Activated naive CD4-positive, alpha-beta T cell treated with anti-CD3 and anti-CD28 coated beads, Interleukin-2, amount 50 U/mL, for 24 hours (primary cell): Measurements from ENCODE around the gene KRT7.

Experiments
- H3K27ac Mint-ChIP-seq: one replicate; pipeline ENCODE4 v1.8.0; 2021; ENCODE audit warnings: mild to moderate bottlenecking, mixed read lengths
- H3K27me3 Mint-ChIP-seq: one replicate; pipeline ENCODE4 v1.8.0; 2021; ENCODE audit warnings: mixed read lengths
- H3K36me3 Mint-ChIP-seq: one replicate; pipeline ENCODE4 v1.8.0; 2021; ENCODE audit warnings: mixed read lengths
- H3K4me1 Mint-ChIP-seq: one replicate; pipeline ENCODE4 v1.8.0; 2021; ENCODE audit warnings: mixed read lengths
- H3K4me3 Mint-ChIP-seq: one replicate; pipeline ENCODE4 v1.8.0; 2021; ENCODE audit warnings: mild to moderate bottlenecking, mixed read lengths
- H3K9me3 Mint-ChIP-seq: one replicate; pipeline ENCODE4 v1.8.0; 2021; ENCODE audit warnings: mixed read lengths

The KRT7 gene

DNA sequence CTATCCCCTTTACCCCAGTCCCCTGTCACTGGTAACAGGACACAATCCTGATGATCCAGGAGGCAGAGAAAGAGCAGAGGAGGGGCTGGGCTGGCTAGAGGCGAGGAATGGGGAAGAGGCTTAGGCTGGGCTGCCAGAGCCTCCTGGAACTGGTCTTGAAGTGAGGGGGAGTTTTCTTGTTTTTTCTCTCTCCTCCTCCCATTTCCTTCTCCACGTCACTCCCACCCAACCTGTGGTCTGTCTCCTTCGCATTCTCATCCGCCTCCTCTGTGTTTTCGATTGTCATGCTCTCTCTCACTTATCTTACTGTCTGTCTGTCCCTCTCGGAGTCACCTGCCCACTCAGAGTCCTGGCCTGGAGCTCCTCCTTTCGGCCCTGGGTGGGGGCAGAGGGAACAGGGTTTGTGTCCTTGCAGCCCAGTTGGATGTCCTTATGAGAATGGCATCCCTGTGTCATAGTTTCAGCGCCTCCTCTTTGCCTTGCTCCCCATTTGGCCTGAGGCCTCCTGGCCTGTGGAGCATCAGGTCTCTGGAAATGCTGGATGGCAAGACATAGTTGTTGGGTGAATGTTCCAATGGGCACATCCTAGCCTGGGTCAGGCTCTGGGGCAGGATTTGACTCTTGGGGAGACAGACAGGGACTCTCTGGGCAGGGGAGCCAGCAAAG is 37.8 kb upstream of the KRT7 start:
- Mint-ChIP-seq H3K27me3 (no peaks in the 10 kb centered on the region), H3K4me3 (no peak overlapping the region), H3K4me1 (no peaks in the 10 kb centered on the region), H3K27ac (no peak overlapping the region), H3K9me3 (no peaks in the 10 kb centered on the region), H3K36me3 (no peaks in the 10 kb centered on the region)

DNA sequence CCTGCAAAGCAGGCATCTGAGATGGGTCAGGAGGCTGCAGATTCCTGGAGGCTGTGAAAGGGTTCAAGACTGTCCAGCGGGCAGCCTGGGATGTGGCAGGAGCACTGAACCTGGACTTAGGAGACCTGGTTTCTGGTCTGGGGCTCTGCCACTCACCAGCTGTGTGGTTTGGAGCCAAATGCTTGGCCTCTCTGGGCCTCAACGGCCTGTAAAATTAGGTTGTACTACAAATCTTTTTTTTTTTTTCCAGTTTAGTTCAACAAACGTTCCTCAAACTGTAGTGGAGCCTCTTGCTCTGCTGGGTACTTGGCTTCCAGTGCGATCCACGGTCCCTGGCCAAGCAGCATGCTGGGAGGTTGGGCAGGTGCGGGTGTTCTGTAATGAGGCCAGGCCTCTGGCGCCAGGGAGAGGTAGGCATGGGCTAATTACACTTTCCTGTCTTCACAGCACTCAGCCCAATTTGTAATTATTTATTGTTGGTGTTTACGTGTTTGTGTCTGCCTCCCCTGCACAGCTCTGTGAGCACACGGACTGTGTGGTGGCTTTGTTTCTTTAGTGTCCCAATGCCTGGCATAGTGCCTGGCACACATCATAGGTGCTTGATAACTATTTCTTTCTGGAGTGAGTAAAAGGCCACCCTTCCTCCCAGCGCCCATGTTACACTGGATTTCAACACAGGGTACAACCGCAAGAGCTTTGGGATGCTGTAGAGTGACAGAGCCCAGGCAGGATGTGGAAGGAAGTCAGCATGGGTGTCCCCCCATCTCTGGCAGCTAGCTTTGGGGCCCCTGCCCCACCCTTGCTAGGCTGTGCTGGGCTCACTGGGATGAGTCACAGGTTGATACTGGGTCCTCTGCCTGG is 35.4 kb upstream of the KRT7 start:
- H3K4me1 Mint-ChIP-seq, result no peaks in the 10 kb centered on the region
- no peak overlapping the region for H3K27ac Mint-ChIP-seq
- no peaks in the 10 kb centered on the region for H3K27me3 Mint-ChIP-seq
- no peaks in the 10 kb centered on the region for H3K36me3 Mint-ChIP-seq
- no peak overlapping the region for H3K4me3 Mint-ChIP-seq
- no peaks in the 10 kb centered on the region for H3K9me3 Mint-ChIP-seq

DNA sequence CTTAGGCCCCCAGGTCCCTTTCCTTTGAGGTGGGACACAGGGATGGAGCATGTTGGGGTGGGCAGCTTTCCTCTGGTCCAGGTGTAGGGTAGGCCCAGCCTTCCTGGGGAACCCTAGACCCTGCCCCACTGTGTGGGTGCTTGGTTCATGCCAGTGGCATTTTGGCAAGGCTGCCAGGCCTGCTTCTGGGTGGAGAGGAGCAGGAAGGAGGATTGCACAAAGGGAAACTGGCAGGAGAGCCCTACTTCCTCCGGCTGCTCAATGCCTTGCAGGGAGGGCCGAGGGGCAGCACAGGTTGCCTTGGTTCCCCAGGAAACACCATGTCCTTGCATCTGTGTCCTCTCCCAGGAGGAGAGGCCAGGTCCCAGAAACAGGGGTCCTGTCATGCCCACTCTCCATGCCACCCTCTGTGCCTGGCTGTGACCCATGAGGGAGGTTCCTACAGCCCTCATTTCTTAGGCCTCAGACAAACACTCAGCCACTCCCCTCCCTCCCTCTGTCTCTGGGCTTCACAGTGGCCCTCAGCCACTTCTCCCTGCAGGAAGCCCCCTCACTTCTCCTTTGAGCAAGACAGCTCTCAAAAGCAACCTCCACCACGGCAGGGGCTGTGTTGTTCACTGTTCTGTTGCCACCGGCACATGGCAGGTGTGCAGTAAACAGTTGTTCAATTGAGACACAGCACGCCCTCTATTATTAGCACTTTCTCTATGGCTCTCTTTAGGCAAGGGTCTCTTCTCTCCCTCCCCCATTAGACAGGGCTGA is 34.4 kb upstream of the KRT7 start:
- Mint-ChIP-seq H3K9me3 (no peaks in the 10 kb centered on the region), H3K27ac (no peak overlapping the region), H3K4me3 (no peak overlapping the region), H3K4me1 (peaks cover 5% of the 10 kb centered on the region), H3K36me3 (no peaks in the 10 kb centered on the region), H3K27me3 (no peaks in the 10 kb centered on the region)

DNA sequence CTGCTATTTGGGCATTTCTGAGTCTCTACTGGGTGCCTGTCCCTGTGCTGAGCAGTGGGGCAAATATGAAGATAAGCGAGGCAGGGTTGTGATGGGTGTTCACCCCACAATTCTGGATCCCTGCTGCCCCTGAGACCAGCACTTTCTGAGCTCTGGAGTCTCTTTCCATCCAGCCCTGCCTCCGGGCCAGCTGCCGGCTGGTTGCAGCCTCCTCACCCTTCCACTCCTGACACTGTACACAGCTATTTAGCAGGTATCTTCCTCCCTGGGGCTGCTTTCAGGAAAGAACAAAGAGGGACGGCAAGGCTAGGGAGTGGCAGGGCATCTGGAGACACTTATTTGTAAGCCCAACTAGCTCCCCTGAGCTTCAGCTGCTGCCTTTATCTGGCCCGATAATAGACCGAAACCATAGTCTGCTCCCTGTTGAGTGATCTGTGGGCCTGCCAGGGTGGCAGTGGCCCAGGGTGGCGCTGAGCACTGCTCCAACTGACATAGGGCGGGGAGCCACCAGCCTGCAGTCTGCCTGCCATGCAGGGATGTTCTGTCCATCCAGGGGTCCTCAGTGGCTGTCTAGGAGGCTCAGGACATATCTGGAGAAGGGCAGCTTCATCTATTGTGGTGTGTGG is 33.6 kb upstream of the KRT7 start:
- no peaks in the 10 kb centered on the region for H3K9me3 Mint-ChIP-seq
- H3K4me3 Mint-ChIP-seq, result no peak overlapping the region
- no peaks in the 10 kb centered on the region for H3K27me3 Mint-ChIP-seq
- no peaks in the 10 kb centered on the region for H3K36me3 Mint-ChIP-seq
- no peak overlapping the region for H3K27ac Mint-ChIP-seq
- peaks cover 5% of the 10 kb centered on the region for H3K4me1 Mint-ChIP-seq

DNA sequence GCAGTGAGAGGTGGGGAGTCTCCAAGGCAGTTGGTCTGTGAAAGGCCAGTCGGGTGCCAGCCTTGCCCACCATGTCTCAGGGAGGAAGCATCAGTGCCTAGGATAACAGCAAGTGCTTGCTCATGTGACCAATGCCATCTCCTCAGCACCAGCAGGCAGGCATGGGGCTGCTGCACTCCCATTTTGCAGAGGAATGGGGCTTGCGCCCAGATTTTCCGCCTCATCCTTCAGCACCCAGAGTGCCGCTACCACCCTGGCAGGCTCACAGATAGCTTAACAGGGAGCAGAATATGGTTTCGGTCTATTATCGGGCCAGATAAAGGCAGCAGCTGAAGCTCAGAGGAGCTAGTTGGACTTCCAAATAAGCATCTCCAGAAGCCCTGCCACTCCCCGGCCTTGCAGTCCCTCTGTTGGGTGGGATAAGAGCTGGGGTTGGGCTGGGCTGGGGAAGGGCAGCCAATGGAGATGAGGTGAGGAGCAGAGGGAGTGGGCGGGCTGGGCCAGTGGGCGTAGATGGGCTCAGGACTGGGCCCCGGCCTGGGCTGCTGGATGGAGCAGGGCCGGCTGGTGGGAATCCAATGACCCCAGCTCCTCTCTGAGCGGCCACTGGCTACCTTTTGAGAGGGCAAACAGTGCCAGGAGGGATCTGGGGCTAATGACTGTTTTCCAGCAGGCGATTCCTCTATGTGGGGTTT is 32.8 kb upstream of the KRT7 start:
- H3K9me3 Mint-ChIP-seq, result no peaks in the 10 kb centered on the region
- H3K4me1 Mint-ChIP-seq, result peaks cover 5% of the 10 kb centered on the region
- no peak overlapping the region for H3K4me3 Mint-ChIP-seq
- no peaks in the 10 kb centered on the region for H3K36me3 Mint-ChIP-seq
- no peaks in the 10 kb centered on the region for H3K27me3 Mint-ChIP-seq
- no peak overlapping the region for H3K27ac Mint-ChIP-seq

DNA sequence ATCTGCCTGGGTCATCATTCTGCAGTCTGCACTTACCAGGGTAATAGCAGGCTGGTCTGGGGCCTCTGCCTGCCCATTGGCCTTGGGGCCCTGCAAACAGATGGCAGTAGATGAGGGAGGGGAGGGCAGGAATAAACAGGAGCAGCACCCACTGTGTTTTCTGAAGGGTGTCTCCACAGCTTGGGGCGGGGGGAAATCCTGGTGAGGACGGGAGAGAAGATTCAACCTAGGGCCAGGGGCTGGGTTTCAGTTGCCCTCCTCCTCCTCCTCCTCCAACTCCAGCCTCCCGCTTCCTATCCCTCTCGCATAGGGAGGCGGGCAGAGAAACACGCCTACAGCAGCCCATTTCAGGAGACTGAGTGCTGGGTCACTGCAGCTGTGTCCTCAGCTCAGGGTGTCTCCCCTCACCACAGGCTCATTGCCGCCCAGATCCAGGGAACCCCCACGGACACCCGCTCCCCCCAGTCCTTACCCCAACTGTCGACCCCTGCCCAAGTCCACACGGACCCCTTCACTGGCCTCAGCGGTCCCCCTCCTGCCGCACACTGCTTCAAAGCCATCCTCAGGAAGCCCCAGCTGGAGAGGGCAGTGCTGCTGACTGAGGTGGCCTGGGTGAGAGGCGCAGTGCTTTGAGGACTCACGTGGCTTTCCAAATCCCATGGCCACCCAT is 32.1 kb upstream of the KRT7 start:
- no peaks in the 10 kb centered on the region for H3K27me3 Mint-ChIP-seq
- H3K27ac Mint-ChIP-seq, result no peak overlapping the region
- peaks cover 5% of the 10 kb centered on the region for H3K4me1 Mint-ChIP-seq
- no peaks in the 10 kb centered on the region for H3K9me3 Mint-ChIP-seq
- no peaks in the 10 kb centered on the region for H3K36me3 Mint-ChIP-seq
- no peak overlapping the region for H3K4me3 Mint-ChIP-seq

DNA sequence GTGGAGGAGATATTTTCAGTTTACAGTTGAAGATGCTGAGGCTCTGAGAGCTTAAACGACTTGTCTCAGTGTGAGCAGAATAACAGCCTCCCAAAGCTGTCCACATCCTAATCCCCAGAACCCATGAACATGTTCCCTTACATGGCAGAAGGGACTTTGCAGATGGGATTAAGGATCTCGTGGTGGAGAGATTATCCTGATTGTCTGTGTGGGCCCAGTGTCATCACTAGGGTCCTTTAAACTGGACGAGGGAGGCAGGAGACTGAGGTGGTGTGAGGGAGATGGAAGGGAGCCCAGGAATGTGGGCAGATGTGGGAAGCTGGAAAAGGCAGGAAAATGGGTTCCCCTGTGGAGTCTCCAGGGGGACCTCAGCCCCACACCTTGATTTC is 31.6 kb upstream of the KRT7 start:
- Mint-ChIP-seq H3K27me3 (no peaks in the 10 kb centered on the region), H3K4me3 (no peak overlapping the region), H3K4me1 (peaks cover 5% of the 10 kb centered on the region), H3K9me3 (no peaks in the 10 kb centered on the region), H3K36me3 (no peaks in the 10 kb centered on the region), H3K27ac (no peak overlapping the region)

DNA sequence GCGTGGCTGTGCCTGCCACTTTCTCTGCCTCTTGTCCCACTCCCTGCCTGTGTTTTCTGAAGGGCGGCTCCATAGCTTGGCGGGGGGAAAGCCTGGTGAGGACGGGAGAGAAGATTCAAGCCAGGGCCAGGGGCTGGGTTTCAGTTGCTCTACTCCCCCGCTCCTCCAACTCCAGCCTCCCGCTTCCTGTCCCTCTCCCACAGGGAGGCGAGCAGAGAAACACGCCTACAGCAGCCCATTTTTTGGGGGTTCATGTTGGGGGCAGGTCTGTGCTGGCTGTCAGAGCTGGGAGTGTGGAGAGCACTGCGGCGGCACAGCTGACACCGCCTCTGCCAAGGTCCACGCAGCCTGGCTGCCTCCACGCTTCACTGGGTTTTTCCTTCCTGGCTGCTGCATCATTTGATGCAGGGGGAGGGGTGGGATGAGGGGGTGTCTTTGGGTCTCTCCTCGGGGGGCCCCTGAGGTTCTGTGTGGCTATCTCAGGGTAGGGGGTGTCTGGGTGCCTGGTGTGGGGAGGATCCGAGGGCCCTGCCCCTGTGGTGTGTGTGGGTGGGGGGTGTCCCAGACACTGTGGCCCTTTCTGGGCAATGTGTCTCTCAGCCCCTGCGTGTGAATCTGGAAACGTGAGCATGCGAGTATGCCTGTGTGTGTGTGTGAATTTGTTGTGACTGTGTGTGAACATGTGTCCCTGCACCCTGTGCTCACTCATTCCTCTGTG is 30.5 kb upstream of the KRT7 start:
- H3K27ac Mint-ChIP-seq, result no peak overlapping the region

DNA sequence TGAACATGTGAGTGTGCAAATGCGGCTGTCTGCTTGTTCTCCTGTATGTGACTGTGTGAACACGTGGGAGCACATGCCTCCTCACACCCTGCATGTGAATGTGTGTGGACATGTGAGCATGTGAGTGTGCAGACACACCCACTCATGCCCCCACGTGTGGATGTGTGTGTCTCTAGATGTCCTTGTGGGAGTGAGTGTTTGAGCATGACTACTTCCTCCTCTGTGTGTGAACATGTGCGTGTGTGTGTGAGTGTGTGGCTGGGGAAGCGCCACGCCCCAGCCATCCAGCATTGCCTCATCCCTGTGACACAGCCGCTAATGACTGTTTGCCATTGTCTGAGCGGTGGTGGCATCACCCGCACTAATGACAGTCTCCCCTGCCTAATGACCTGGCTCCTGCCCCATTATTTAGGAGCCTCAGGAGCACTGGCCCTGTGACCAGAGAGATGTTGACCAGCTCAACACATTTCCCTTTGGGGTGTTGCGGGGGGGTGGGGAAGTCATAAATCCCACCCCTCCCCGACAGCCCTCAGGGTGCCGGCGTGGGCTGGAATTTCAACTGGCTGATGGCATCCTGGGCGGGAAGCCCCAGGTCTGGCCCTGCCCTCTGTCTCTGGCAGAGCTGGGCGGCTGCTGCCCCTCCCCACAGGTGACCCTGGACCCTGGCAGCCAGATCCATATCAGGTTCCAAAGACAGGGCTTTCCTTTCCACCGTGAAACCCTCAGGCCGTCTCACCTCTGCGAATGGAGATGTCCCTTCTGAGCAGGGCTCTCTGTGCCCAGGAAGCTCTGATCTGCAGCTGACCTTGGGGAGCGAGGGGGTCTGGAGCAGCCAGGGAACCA is 29.7 kb upstream of the KRT7 start:
- Mint-ChIP-seq H3K9me3 (no peaks in the 10 kb centered on the region), H3K27me3 (no peaks in the 10 kb centered on the region), H3K36me3 (no peaks in the 10 kb centered on the region), H3K4me1 (peaks cover 5% of the 10 kb centered on the region), H3K4me3 (no peak overlapping the region), H3K27ac (peak overlapping the region; percentile 52)

More for the DNA sequence above, 30.5 kb upstream of the KRT7 start:
- no peak overlapping the region for H3K4me3 Mint-ChIP-seq
- no peaks in the 10 kb centered on the region for H3K9me3 Mint-ChIP-seq
- peaks cover 5% of the 10 kb centered on the region for H3K4me1 Mint-ChIP-seq
- no peaks in the 10 kb centered on the region for H3K27me3 Mint-ChIP-seq
- H3K36me3 Mint-ChIP-seq, result no peaks in the 10 kb centered on the region

DNA sequence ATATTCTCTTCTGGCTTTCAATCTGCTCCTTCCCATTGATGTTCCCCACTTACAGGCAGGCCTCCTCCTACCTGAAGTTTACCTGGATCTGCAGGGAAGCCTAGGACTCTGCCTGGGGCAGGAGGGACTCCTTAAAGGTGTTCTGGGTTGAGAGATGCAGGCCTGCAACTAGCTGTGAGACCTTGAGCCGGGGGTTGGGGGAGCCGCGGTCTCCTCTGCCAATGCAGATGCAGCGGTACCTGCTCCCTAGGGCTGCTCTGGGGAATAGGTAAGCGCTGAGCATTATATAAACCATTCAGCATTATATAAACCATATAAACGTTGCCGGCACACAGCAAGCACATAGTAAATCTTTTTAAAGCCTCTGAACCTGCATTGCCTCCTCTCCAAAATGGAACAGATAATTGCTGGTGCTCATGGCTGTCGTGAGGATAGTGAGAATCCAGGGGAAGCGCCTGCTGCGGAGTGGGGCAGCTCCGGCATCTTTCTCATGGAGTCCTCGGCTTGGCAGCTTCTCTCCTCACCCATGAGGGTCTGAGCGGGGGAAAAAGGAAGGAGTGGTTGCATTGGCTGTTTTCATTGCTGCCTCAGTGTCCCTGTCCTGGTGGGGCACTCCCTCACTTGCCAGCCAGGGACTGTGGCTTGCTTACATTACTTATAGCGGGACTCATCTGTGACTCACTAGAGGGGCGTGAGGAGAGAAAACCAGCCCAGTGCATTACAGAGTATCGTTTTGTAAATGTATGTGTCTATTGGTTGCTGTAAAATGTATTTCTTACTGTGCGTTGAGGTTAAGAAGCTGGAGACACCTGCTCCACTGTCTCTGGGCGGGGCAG is 28.7 kb upstream of the KRT7 start:
- no peak overlapping the region for H3K27ac Mint-ChIP-seq
- H3K4me1 Mint-ChIP-seq, result peaks cover 5% of the 10 kb centered on the region
- H3K27me3 Mint-ChIP-seq, result no peaks in the 10 kb centered on the region
- H3K36me3 Mint-ChIP-seq, result no peaks in the 10 kb centered on the region
- no peaks in the 10 kb centered on the region for H3K9me3 Mint-ChIP-seq
- H3K4me3 Mint-ChIP-seq, result no peak overlapping the region

DNA sequence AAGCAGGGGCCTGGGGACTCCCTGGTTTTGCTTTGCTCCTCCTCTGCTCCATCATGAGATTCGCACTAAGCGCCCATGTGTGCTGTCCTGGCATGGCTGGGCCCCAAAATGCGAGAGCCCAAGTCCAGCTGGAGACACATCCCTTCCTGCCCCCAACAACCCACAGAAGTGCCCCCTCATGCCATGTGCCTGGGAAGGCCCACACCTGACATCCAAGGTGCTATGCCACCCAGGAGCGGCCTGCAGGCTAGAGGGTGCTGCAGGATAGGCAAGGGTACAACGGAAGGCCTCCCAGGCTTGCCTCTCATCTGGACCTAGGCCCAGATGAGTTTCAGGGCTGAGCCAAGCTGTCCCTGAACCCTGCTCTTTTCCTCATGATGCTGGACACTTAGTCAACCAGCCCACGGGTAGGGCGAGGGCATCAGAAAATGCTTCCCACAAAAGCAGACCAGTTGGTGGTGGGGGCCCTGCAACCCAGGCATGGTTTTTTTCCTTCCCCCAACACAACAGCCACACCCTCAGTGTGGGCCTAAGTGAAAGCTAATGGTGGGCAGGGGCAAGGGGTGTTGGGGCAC is 28.0 kb upstream of the KRT7 start:
- Mint-ChIP-seq H3K27me3 (no peaks in the 10 kb centered on the region), H3K4me3 (no peak overlapping the region), H3K9me3 (no peaks in the 10 kb centered on the region), H3K4me1 (peaks cover 5% of the 10 kb centered on the region), H3K27ac (no peak overlapping the region), H3K36me3 (no peaks in the 10 kb centered on the region)

DNA sequence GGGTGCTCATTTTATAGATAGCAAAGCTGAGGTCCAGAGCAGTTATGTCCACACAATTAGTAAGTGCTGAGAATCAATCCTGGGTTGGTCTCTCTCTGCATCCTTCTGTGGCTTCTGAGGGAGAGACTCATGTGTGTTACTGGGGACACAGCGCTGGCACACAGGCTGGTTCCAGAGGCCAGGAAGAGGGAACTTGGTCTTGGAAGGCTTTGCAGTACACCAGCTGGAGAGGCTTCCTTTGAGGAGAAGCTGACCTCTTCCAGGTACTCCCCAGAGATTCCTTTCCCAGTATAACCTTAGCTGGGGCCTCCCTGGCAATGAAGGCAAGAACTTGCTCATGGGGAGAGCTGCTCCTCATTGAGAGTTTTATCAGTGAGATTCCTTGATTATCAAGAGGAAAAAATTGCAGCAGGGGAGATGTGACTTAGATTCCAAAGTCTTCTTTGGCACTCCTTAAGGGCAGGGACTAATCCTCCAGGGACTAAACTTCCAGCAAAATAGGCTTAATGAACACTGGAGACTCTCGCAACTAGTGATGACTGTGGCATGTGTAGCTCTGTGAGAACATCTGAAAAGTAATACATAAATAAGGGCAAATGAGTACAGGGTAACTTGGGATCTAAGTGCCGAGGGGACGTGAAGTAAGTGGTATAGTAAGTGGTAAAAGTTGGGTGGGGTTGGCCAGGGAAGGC is 27.3 kb upstream of the KRT7 start:
- Mint-ChIP-seq H3K27me3 (no peaks in the 10 kb centered on the region), H3K36me3 (no peaks in the 10 kb centered on the region)

More for the DNA sequence above, 27.3 kb upstream of the KRT7 start:
- H3K9me3 Mint-ChIP-seq, result no peaks in the 10 kb centered on the region
- H3K27ac Mint-ChIP-seq, result no peak overlapping the region
- H3K4me3 Mint-ChIP-seq, result no peak overlapping the region
- H3K4me1 Mint-ChIP-seq, result peaks cover 5% of the 10 kb centered on the region
